ENCODE data around the gene CACNB4.
"Not testable (repeated sequence)": the region's sequence is repeated elsewhere in the genome, so short reads cannot be mapped to it uniquely, and the experiment has no call there.

The CACNB4 gene

DNA sequence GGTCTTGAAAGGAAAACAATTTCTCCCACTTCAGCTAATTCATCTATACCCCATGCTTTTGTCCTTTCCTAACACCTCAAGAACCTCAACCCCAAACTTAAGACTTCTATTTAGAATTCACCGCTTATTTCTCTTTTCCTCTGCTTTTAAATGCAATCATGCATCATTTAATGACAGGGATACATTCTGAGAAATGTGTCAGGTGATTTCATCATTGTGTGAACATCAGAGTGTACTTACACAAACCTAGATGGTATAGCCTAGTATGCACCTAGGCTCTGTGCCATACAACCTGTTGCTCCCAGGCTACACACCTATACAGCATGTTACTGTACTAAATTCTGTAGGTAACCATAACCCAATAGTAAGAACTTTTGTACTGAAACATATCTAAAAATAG lies 293.5 kb downstream of the CACNB4 start:
- DNase-seq = no peak

DNA sequence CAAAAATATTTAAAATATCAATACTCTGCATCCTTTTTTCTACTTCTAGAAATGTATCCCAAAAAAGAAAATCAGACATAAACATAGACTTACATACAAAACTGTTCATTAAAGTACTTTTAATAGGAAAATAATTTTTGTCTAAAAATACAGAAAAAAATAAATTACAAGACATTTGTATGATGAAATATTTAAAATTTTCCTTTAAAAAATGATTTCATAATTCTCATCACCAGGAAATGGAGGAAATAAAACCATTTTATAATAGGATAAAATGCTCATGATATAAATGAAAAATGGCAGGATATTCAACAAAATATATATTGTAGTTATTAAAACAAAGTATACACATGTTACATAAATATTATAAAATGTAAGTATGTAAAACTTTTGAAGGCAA lies 295.0 kb downstream of the CACNB4 start:
- no peak for DNase-seq

DNA sequence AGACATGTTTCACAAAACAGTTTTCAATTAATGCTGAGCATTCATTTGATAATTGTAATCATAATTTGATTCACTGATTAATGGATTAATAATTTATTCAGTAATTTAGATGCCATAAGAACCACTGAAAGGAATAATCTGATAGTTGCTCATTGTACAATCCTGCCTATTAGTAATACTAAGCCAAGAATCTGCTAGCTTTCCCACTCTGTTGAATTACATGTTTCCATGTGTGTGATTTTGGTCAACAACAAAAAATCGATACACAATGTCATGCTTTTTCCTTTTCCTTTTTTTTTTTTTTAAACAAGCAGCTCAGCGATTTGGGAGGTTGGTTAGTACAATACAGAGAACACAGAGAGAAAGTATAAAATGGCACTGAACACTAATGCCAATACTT lies 296.5 kb downstream of the CACNB4 start:
- no peak for DNase-seq

DNA sequence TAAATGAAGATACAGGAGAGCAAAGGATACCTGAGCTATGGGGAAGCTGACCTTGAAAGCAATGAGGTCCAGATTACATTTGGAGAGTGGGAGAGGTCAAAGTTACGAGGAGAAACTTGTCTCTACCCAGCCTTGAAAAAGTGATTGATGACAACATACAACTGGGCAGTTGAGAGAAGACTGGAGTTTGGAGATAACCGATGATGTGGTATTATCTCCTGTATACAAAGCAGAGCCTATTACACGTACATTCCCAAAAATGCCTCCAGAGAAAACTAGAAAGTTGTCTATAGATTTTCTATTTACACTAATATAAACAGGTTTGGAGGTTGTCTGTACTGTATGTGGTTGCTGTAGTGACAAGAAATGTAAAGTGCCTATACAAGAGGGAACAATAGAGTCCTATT lies 299.0 kb downstream of the CACNB4 start:
- DNase-seq = no peak

DNA sequence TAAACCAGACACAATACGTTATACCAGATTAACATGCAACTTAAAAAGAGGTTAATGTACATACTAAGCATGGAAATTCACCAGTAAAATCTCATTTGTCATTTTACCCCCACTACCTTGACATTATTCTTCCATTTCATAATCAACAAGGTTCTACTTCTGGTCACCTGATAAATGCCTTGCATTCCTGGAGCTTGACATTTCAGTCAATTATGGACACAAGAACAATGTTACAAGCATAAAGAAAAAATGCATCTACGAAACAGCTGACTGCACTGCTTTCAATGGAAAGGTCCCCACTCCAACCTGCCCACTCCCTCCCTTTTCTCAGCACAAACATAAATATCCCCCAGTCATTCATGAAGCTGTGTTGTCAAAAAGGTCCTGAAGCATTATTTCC lies 302.1 kb downstream of the CACNB4 start:
- DNase-seq = no peak

DNA sequence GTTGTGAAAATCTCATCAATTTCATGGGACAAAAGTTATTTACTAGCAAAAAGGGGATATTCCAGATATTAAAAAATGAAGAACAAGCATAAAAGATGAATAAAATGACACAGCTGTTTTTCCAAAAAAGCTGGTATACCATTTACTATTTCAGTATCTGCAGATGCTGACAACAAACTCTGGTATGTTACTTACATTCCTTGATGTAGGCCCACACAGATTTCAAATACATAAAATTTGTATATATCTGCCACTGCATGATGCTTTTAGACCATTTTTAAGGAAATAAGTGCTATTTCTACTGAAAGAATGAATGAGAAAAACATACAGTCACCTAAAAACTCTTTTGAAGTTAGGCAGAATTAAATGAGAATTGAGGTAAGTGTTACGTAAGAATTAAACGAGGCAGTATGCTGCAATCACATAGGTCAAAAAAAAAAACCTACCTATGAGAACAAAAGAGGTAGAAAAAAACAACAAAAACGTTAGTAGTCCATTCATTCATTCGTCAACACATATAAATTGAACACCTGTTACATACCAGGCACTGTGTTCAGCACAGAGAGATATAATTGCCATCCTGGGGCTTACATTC lies 303.1 kb downstream of the CACNB4 start:
- no peak for DNase-seq

DNA sequence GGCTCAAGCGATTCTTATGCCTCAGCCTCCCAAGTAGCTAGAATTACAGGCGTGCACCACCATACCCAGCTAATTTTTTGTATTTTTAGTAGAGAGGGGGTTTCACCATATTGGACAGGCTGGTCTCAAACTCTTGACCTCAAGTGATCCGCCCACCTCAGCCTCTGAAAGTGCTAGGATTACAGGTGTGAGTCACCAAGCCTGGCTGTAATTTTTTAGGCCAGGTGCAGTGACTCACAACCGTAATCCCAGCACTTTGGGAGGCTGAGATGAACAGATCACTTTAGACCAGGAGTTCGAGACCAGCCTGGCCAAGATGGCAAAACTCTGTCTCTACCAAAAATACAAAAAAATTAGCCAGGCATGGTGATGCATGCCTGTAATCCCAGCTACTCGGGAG lies 304.4 kb downstream of the CACNB4 start:
- DNase-seq = not testable (repeated sequence)

DNA sequence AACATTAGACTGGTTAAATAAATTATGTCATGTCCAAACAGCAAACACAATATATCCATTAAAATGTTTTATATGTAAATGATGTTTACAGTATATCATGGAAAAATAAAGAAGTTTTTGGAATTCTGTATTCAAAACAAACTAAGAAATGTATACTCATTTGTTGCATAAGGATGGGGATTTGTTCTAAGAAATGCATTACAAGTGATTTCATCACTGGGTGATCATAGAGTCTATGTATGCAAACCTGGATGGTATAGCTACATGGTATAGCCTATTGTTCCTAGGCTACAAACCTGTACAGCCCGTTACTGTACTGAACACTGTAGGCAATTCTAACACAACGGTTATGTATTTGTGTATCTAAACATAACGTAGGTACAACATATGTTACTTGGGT lies 305.7 kb downstream of the CACNB4 start:
- DNase-seq = no peak

DNA sequence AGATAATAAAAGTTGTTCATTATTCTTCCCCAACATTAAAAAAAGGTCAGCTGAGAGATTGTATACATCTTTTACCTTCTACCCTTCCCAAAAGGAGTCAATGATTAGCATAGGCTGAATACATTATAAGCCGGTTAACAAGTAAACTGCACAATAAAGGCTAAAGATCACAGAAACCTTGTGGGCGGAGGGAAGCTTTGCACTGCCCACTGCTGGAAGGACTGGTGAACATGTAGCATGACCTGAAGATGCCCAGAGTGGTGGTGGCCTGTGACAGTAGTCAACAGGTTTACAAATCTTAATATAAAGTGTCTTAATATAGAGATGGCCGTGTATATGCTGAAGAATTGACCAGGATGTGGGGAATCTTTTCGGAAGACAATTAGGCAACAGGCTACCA lies 306.3 kb downstream of the CACNB4 start:
- no peak for DNase-seq

DNA sequence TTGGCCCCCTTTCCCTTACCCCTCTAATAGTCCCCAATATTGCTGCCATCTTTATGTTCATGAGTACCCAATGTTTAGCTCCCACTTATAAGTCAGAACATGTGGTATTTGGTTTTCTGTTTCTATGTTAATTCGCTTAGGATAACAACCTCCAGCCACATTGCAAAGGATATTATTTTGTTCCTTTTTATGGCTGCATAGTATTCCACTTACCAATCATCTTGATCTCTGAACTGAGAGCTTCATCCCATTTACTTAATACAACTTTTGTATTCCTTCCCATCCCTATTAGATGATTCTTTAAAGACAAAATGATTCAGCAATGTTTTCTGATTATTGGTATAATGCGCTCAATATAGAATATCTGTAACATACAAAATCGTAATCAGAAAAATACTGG lies 307.3 kb downstream of the CACNB4 start:
- DNase-seq = no peak

DNA sequence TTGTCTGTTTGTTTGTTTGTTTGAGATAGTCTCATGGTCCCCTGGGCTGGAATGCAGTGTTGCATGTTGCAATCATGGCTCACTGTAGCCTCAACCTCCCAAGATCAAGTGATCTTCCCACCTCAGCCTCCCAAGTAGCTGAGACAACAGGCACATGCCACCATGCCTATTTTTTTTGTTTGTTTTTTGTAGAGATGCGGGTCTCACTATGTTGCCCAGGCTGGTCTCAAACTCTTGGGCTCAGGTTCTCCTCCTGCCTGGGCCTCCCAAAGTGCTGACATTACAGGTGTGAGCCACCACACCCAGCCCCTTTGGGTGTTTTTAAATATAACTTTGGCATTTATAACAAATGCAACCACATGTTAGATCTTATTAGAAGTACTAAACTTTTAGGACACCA lies 308.2 kb downstream of the CACNB4 start:
- DNase-seq = no peak

DNA sequence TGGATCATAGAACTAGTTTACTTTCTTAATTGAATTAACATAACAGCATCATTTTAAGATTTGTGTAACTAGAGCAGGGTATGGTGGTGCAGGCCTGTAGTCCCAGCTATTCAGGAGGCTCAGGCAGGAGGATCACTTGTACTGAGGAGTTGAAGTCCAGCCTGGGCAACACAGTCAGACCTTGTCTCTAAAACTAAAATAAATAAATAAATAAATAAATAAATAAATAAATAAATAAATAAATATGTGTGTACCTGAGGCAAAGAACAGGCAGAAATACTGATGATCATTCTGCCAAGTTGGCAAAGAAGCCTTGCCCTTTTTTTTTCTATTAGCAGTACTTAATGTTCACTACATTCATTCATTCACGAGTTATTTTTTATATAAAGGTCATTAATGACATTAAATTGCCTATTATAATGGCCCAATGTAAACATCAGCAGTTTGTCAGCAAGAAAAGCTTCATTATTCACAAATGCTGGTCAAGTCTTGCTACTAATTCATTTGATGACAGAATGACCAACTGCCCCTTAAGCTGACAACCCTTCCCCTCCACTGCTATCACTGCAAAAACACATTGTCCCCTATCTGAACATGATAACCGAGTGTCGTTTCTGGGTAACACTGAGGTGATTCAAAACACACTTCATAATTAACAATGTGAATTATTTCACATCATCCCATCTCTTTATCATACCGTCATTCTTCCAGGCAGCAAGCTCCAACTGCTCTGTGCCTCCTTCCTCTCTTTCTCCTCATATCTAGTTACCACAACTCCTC lies 309.6 kb downstream of the CACNB4 start:
- no peak for DNase-seq

DNA sequence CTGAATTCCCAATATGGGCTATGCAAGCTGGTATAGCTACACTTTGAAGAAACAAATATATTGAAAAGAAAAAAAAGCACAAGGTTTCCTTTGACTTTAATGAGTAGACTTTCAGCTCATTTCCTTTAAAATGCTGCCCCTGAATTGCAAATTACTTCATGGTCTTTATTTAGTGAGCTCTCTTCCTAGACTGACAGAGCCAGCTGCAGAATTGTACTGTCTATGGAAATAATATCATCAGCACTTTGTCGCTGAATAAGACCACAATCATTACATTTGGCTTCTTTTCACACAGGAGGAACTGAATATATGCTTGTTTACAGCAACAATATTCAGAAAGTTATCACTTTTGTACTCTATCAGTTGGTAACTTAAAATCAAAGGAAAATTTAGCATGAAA lies 312.4 kb downstream of the CACNB4 start:
- DNase-seq = no peak

DNA sequence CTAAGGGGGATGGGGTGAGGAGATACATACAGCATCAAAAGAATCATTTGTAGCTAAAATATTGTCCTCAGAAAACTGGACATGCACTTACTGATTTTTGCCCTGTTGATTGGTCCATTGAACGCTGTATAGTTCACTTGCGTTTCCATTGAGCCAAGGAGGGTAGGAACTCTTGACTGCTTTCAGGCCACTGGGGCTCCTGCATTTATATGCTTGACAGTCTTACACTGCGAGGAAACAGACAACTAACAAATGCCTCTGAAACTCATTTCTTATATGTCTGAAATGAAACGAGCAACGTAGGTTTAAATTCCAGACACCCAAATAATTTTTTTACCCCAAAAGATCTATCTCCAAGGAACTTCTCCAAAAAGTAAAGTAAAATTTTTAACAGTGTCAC lies 312.8 kb downstream of the CACNB4 start:
- DNase-seq = no peak

DNA sequence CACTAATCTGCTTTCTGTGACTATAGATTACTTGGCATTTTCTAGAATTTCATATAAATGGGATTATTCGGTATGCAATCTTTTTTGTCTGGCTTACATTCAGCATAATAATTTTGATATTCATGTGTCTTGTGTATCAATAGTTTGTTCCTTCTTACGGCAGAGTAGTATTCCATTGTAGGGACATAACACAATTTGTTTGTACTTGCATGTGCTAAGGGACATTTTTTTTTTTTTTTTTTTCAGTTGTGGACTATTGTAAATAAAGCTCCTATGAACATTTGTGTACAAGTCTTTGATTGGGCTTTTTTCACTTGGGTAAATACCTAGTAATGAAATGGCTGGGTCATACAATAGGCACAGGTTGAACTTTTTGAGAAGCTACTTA lies 315.7 kb downstream of the CACNB4 start:
- DNase-seq = no peak
